Esophagus muscularis mucosa (tissue), 4 donors: Measurements from ENCODE around the gene SLC2A5.

Experiments used
- EP300 ChIP-seq: sonication (generic); formaldehyde crosslinking; IDR thresholded peaks from one replicate; pipeline ENCODE4 v1.6.1; 2017; ENCODE audit warnings: antibody characterized with exemption
- POLR2A ChIP-seq: fragments of 450-650 bp; IDR thresholded peaks from one replicate; pipeline ENCODE4 v1.6.1; 2017; ENCODE audit warnings: antibody characterized with exemption, moderate library complexity, mild to moderate bottlenecking, low read depth
- POLR2AphosphoS5 ChIP-seq, 2 donors: sonication (generic); formaldehyde crosslinking; IDR thresholded peaks; one replicate each; pipeline ENCODE4 v1.6.1; 2017; ENCODE audit warnings: antibody characterized with exemption in 2 of 2
- TF ChIP-seq, protein P1 (sequence below), 3 experiments: fragments of 200-600 bp in 2 of 3; fragments of 450-650 bp in 1 of 3; sonication (generic) in 2 of 3; IDR thresholded peaks; one replicate each; pipeline ENCODE4 v1.5.1; 2017 to 2019; ENCODE audit warnings: antibody characterized with exemption in 3 of 3, mild to moderate bottlenecking in 2 of 3, moderate library complexity in 1 of 3

- TF ChIP-seq, protein P1, sequence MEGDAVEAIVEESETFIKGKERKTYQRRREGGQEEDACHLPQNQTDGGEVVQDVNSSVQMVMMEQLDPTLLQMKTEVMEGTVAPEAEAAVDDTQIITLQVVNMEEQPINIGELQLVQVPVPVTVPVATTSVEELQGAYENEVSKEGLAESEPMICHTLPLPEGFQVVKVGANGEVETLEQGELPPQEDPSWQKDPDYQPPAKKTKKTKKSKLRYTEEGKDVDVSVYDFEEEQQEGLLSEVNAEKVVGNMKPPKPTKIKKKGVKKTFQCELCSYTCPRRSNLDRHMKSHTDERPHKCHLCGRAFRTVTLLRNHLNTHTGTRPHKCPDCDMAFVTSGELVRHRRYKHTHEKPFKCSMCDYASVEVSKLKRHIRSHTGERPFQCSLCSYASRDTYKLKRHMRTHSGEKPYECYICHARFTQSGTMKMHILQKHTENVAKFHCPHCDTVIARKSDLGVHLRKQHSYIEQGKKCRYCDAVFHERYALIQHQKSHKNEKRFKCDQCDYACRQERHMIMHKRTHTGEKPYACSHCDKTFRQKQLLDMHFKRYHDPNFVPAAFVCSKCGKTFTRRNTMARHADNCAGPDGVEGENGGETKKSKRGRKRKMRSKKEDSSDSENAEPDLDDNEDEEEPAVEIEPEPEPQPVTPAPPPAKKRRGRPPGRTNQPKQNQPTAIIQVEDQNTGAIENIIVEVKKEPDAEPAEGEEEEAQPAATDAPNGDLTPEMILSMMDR (IDR thresholded peaks at IDR 0.05): no peak
- no peak for TF ChIP-seq POLR2A
- peak; percentile 16 for TF ChIP-seq EP300
- no peak for TF ChIP-seq POLR2AphosphoS5 (IDR thresholded peaks at IDR 0.05)
Observed at GRCh38 chr1:9069326-9070100, at the start of gene SLC2A5.
